ENCODE data around the gene SPACA6.

Gene SPACA6

GRCh38 chr19:51698296-51698695 is 5.2 kb downstream of the SPACA6 start:
- TF ChIP-seq POLR2AphosphoS5 (IDR thresholded peaks at IDR 0.05; ENCODE audit: borderline replicate concordance, low read depth, low read length) (no peak), FOXP2 (optimal IDR thresholded peaks at IDR 0.05; ENCODE audit: control extremely low read depth, extremely low read length, insufficient read depth) (no peak), EZH2 (IDR thresholded peaks at IDR 0.05) (no peak)
- Histone ChIP-seq H3K27ac (no peak overlapping the region), H3K36me3 (ENCODE audit: insufficient read depth, low read length) (peaks cover 62% of the 10 kb centered on the region), H3K9me3 (ENCODE audit: low read depth, low read length) (no peaks in the 10 kb centered on the region), H3K4me3 (no peak overlapping the region), H3K9ac (ENCODE audit: insufficient read length) (no peak overlapping the region)
- DNase-seq (ENCODE audit: low read depth, low spot score): no peak

- peaks cover 58% of the 10 kb centered on the region for H3K36me3 ChIP-seq (ENCODE audit: insufficient read depth, low read length)
- no peak for DNase-seq (ENCODE audit: low read depth, low spot score)
These were observed 6.0 kb downstream of the SPACA6 start for GRCh38 chr19:51699170-51699569.

GRCh38 chr19:51701468-51702100 is 8.5 kb downstream of the SPACA6 start:
- TF ChIP-seq EZH2 (IDR thresholded peaks at IDR 0.05) (no peak), FOXP2 (optimal IDR thresholded peaks at IDR 0.05; ENCODE audit: control extremely low read depth, extremely low read length, insufficient read depth) (no peak), POLR2AphosphoS5 (IDR thresholded peaks at IDR 0.05; ENCODE audit: borderline replicate concordance, low read depth, low read length) (no peak)
- H3K4me3 ChIP-seq: no peak overlapping the region
- H3K9me3 ChIP-seq (ENCODE audit: low read depth, low read length): no peaks in the 10 kb centered on the region
- H3K36me3 ChIP-seq (ENCODE audit: insufficient read depth, low read length): peaks cover 54% of the 10 kb centered on the region
- H3K9ac ChIP-seq (ENCODE audit: insufficient read length): no peak overlapping the region
- no peak for DNase-seq (ENCODE audit: low read depth, low spot score)
- no peak overlapping the region for H3K27ac ChIP-seq

More at GRCh38 chr19:51699170-51699569, 6.0 kb downstream of the SPACA6 start:
- Histone ChIP-seq H3K9me3 (ENCODE audit: low read depth, low read length) (no peaks in the 10 kb centered on the region), H3K4me3 (no peak overlapping the region), H3K9ac (ENCODE audit: insufficient read length) (no peak overlapping the region), H3K27ac (no peak overlapping the region)
- no peak for TF ChIP-seq EZH2 (IDR thresholded peaks at IDR 0.05)
- no peak for TF ChIP-seq FOXP2 (optimal IDR thresholded peaks at IDR 0.05; ENCODE audit: control extremely low read depth, extremely low read length, insufficient read depth)
- TF ChIP-seq POLR2AphosphoS5 (IDR thresholded peaks at IDR 0.05; ENCODE audit: borderline replicate concordance, low read depth, low read length): no peak

- Histone ChIP-seq H3K9ac (ENCODE audit: insufficient read length) (no peak overlapping the region), H3K9me3 (ENCODE audit: low read depth, low read length) (no peaks in the 10 kb centered on the region), H3K4me3 (no peak overlapping the region), H3K27ac (no peak overlapping the region), H3K36me3 (ENCODE audit: insufficient read depth, low read length) (peaks cover 49% of the 10 kb centered on the region)
- TF ChIP-seq POLR2AphosphoS5 (IDR thresholded peaks at IDR 0.05; ENCODE audit: borderline replicate concordance, low read depth, low read length): 0 out of 2 replicates have a peak, but pooled peaks have one; percentile 9
- no peak for TF ChIP-seq FOXP2 (optimal IDR thresholded peaks at IDR 0.05; ENCODE audit: control extremely low read depth, extremely low read length, insufficient read depth)
- DNase-seq (ENCODE audit: low read depth, low spot score): no peak
These were observed 9.1 kb downstream of the SPACA6 start for GRCh38 chr19:51702103-51702824.

DNA sequence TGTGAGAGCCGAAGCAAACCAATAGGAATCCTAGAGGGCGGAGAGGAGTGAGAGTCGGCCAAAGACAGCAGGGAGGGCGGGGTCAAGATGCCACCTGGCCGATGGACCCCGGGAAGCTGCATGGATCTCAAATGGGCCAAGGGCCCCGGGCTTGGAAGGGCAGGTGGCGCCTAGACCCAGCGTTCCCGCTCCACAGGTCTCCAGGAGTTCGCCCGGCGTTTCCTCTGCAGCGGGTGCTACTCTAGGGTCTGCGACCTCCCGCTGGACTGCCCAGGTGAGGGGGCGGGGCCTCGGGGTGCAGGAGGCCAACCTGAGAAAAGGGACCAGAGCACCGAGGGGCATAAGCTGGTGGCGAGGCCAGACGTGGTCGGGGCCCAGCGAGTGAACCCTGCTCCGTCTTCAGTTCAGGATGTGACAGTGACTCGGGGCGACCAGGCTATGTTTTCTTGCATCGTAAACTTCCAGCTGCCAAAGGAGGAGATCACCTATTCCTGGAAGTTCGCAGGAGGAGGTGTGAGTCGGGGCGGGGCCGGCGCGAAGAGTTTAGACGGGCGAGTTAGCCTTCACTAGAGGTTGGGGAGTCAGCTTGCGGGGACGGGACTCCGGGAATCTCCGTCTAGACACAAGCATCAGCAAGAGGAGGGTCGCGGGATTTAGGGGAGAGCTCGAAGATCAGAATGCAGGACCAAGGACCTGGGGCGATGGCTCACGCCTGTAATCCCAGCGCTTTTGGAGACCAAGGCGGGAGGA is 9.9 kb downstream of the SPACA6 start:
- H3K36me3 ChIP-seq (ENCODE audit: insufficient read depth, low read length): peaks cover 42% of the 10 kb centered on the region
- TF ChIP-seq EZH2 (IDR thresholded peaks at IDR 0.05): no peak
- H3K27ac ChIP-seq: no peak overlapping the region
- H3K4me3 ChIP-seq: no peak overlapping the region
- H3K9me3 ChIP-seq (ENCODE audit: low read depth, low read length): no peaks in the 10 kb centered on the region
- no peak overlapping the region for H3K9ac ChIP-seq (ENCODE audit: insufficient read length)
- DNase-seq (ENCODE audit: low read depth, low spot score): no peak

- H3K36me3 ChIP-seq (ENCODE audit: insufficient read depth, low read length): peaks cover 34% of the 10 kb centered on the region
- H3K9me3 ChIP-seq (ENCODE audit: low read depth, low read length): no peaks in the 10 kb centered on the region
- peak overlapping the region; percentile 70 for H3K27ac ChIP-seq
- peak overlapping the region; percentile 88 for H3K9ac ChIP-seq (ENCODE audit: insufficient read length)
- DNase-seq (ENCODE audit: low read depth, low spot score): no peak
- TF ChIP-seq FOXP2 (optimal IDR thresholded peaks at IDR 0.05; ENCODE audit: control extremely low read depth, extremely low read length, insufficient read depth) (no peak), POLR2AphosphoS5 (IDR thresholded peaks at IDR 0.05; ENCODE audit: borderline replicate concordance, low read depth, low read length) (peak; percentile 88)
- H3K4me3 ChIP-seq: peak overlapping the region; percentile 93
These were observed 10.7 kb downstream of the SPACA6 start for GRCh38 chr19:51703575-51704515.

GRCh38 chr19:51704626-51705025 is 11.5 kb downstream of the SPACA6 start:
- H3K27ac ChIP-seq: peak overlapping the region; percentile 70; the same call in 1 of the 2 replicates
- TF ChIP-seq FOXP2 (optimal IDR thresholded peaks at IDR 0.05; ENCODE audit: control extremely low read depth, extremely low read length, insufficient read depth): no peak
- no peak for TF ChIP-seq EZH2 (IDR thresholded peaks at IDR 0.05)
- TF ChIP-seq POLR2AphosphoS5 (IDR thresholded peaks at IDR 0.05; ENCODE audit: borderline replicate concordance, low read depth, low read length): no peak
- DNase-seq (ENCODE audit: low read depth, low spot score): no peak
- H3K9me3 ChIP-seq (ENCODE audit: low read depth, low read length): no peaks in the 10 kb centered on the region
- H3K36me3 ChIP-seq (ENCODE audit: insufficient read depth, low read length): peaks cover 31% of the 10 kb centered on the region
- peak overlapping the region; percentile 93 for H3K4me3 ChIP-seq
- peak overlapping the region; percentile 88 for H3K9ac ChIP-seq (ENCODE audit: insufficient read length)

Data from SK-N-MC (cell line).